SK-N-SH treated with all-trans-retinoic acid at 6 μM for 48 hours (cell line): Measurements from ENCODE around the gene ARHGEF33.
A peak's percentile ranks its signal among the peaks of the same experiment; 100 is the strongest.

Source experiments
- ATAC-seq: fragments of 200-7000 bp; cut with Tn5 transposase; 3 replicates; pipeline ENCODE4 v1.9.1; 2020; ENCODE audit warnings: mild to moderate bottlenecking, moderate library complexity
- ARNTL ChIP-seq: fragments of 450-650 bp; formaldehyde crosslinking; IDR thresholded peaks from 2 replicates; pipeline ENCODE4 v1.5.0; 2020; ENCODE audit warnings: low read depth, mild to moderate bottlenecking, moderate library complexity, borderline replicate concordance
- BACH2 ChIP-seq: fragments of 250-450 bp; sonication (Bioruptor Pico); IDR thresholded peaks from 2 replicates; pipeline ENCODE4 v1.9.0; 2021; ENCODE audit warnings: mild to moderate bottlenecking, borderline replicate concordance
- CREB5 ChIP-seq: fragments of 250-450 bp; sonication (Bioruptor Pico); IDR thresholded peaks from 2 replicates; pipeline ENCODE4 v1.5.1; 2020; ENCODE audit warnings: low read depth, mild to moderate bottlenecking, moderate library complexity
- CSDC2 ChIP-seq: fragments of 250-450 bp; sonication (Bioruptor Pico); IDR thresholded peaks from 2 replicates; pipeline ENCODE4 v1.5.0; 2020; ENCODE audit warnings: mild to moderate bottlenecking, moderate library complexity
- CSRNP3 ChIP-seq: fragments of 250-450 bp; sonication (Bioruptor Pico); IDR thresholded peaks from 2 replicates; pipeline ENCODE4 v1.5.1; 2021; ENCODE audit warnings: mild to moderate bottlenecking, moderate library complexity
- ESRRG ChIP-seq: fragments of 250-450 bp; sonication (Bioruptor Pico); IDR thresholded peaks from 2 replicates; pipeline ENCODE4 v1.6.1; 2021; ENCODE audit warnings: mild to moderate bottlenecking
- ISL1 ChIP-seq: fragments of 250-450 bp; sonication (Bioruptor Pico); IDR thresholded peaks from 2 replicates; pipeline ENCODE4 v2.1.2; 2022; ENCODE audit warnings: mild to moderate bottlenecking, moderate library complexity
- OSR1 ChIP-seq: fragments of 250-450 bp; sonication (Bioruptor Pico); IDR thresholded peaks from 2 replicates; pipeline ENCODE4 v1.8.0; 2022; ENCODE audit warnings: moderate library complexity, mild to moderate bottlenecking, inconsistent platforms
- PATZ1 ChIP-seq: fragments of 250-450 bp; sonication (Bioruptor Pico); IDR thresholded peaks from 2 replicates; pipeline ENCODE4 v1.8.0; 2020; ENCODE audit warnings: mild to moderate bottlenecking, moderate library complexity, borderline replicate concordance
- POU6F1 ChIP-seq: fragments of 250-450 bp; sonication (Bioruptor Pico); IDR thresholded peaks from 2 replicates; pipeline ENCODE4 v1.8.0; 2021; ENCODE audit warnings: low read depth, mild to moderate bottlenecking, moderate library complexity, borderline replicate concordance
- PPARA ChIP-seq: fragments of 250-450 bp; sonication (Bioruptor Pico); IDR thresholded peaks from 2 replicates; pipeline ENCODE4 v1.5.0; 2020; ENCODE audit warnings: mild to moderate bottlenecking, borderline replicate concordance
- RARB ChIP-seq: fragments of 250-450 bp; sonication (Bioruptor Pico); IDR thresholded peaks from 2 replicates; pipeline ENCODE4 v1.8.0; 2021; ENCODE audit warnings: mild to moderate bottlenecking, moderate library complexity
- TCF4 ChIP-seq: fragments of 250-450 bp; sonication (Bioruptor Pico); IDR thresholded peaks from 2 replicates; pipeline ENCODE4 v1.8.0; 2021; ENCODE audit warnings: mild to moderate bottlenecking, moderate library complexity, borderline replicate concordance
- TSHZ2 ChIP-seq: fragments of 250-450 bp; sonication (Bioruptor Pico); IDR thresholded peaks from 2 replicates; pipeline ENCODE4 v1.5.0; 2020; ENCODE audit warnings: mild to moderate bottlenecking, moderate library complexity
- ZC3H10 ChIP-seq: fragments of 250-450 bp; sonication (Bioruptor Pico); IDR thresholded peaks from 2 replicates; pipeline ENCODE4 v1.5.1; 2021; ENCODE audit warnings: mild to moderate bottlenecking, moderate library complexity
- ZFP3 ChIP-seq: fragments of 250-450 bp; sonication (Bioruptor Pico); IDR thresholded peaks from 2 replicates; pipeline ENCODE4 v1.5.0; 2020; ENCODE audit warnings: mild to moderate bottlenecking, moderate library complexity
- ZFP30 ChIP-seq: fragments of 450-650 bp; formaldehyde crosslinking; IDR thresholded peaks from 2 replicates; pipeline ENCODE4 v1.5.0; 2022; ENCODE audit warnings: mild to moderate bottlenecking, moderate library complexity
- ZNF565 ChIP-seq: fragments of 450-650 bp; formaldehyde crosslinking; conservative IDR thresholded peaks from 2 replicates; pipeline ENCODE4 v1.5.0; 2020; ENCODE audit warnings: low read depth, mild to moderate bottlenecking, moderate library complexity
- ZNF70 ChIP-seq: fragments of 450-650 bp; formaldehyde crosslinking; IDR thresholded peaks from 2 replicates; pipeline ENCODE4 v1.5.0; 2020; ENCODE audit warnings: mild to moderate bottlenecking, moderate library complexity
- ZNF8 ChIP-seq: fragments of 450-650 bp; formaldehyde crosslinking; IDR thresholded peaks from 2 replicates; pipeline ENCODE4 v1.5.0; 2020; ENCODE audit warnings: mild to moderate bottlenecking, moderate library complexity

Gene ARHGEF33

GRCh38 chr2:38997781-38998180 lies 108.1 kb downstream of the ARHGEF33 start:
- TF ChIP-seq CSDC2 (CRISPR knock-in tag) (no peak), TCF4 (CRISPR knock-in tag) (no peak), ZFP30 (CRISPR knock-in tag) (no peak), BACH2 (CRISPR knock-in tag) (no peak)
- peak; percentile 89 for ATAC-seq

- no peak for ATAC-seq
- TF ChIP-seq ZNF565 (CRISPR knock-in tag) (no peak), POU6F1 (CRISPR knock-in tag) (no peak), CSRNP3 (CRISPR knock-in tag) (no peak)
Observed at GRCh38 chr2:39000552-39000951, 110.9 kb downstream of the ARHGEF33 start.

GRCh38 chr2:39007875-39008504 lies 118.3 kb downstream of the ARHGEF33 start:
- no peak for TF ChIP-seq ZNF70 (CRISPR knock-in tag)
- no peak for TF ChIP-seq RARB (CRISPR knock-in tag)
- TF ChIP-seq CSDC2 (CRISPR knock-in tag): no peak
- TF ChIP-seq ESRRG (CRISPR knock-in tag): no peak
- TF ChIP-seq ISL1 (CRISPR knock-in tag): no peak
- no peak for TF ChIP-seq PATZ1 (CRISPR knock-in tag)
- no peak for TF ChIP-seq ZFP3 (CRISPR knock-in tag)
- TF ChIP-seq ZFP30 (CRISPR knock-in tag): no peak
- no peak for TF ChIP-seq ARNTL
- no peak for TF ChIP-seq TCF4 (CRISPR knock-in tag)
- no peak for TF ChIP-seq ZC3H10 (CRISPR knock-in tag)
- no peak for TF ChIP-seq CSRNP3 (CRISPR knock-in tag)
- TF ChIP-seq POU6F1 (CRISPR knock-in tag): no peak
- TF ChIP-seq ZNF8 (CRISPR knock-in tag): no peak
- no peak for TF ChIP-seq OSR1 (CRISPR knock-in tag)
- TF ChIP-seq CREB5 (CRISPR knock-in tag): no peak
- no peak for TF ChIP-seq PPARA (CRISPR knock-in tag)
- TF ChIP-seq BACH2 (CRISPR knock-in tag): no peak
- no peak for TF ChIP-seq TSHZ2 (CRISPR knock-in tag)
- no peak for TF ChIP-seq ZNF565 (CRISPR knock-in tag)
- ATAC-seq: no peak
